ENCODE measurements around the gene FAM174B. TPM values are rescaled to one million over a fixed set of nuclear protein-coding genes. Genes with fewer than 3 reads are reported as not detected.

FAM174B gene
- total and polyA plus RNA-seq, 4 donors, result 2.5 to 4.5 (median 3.8) TPM

DNA sequence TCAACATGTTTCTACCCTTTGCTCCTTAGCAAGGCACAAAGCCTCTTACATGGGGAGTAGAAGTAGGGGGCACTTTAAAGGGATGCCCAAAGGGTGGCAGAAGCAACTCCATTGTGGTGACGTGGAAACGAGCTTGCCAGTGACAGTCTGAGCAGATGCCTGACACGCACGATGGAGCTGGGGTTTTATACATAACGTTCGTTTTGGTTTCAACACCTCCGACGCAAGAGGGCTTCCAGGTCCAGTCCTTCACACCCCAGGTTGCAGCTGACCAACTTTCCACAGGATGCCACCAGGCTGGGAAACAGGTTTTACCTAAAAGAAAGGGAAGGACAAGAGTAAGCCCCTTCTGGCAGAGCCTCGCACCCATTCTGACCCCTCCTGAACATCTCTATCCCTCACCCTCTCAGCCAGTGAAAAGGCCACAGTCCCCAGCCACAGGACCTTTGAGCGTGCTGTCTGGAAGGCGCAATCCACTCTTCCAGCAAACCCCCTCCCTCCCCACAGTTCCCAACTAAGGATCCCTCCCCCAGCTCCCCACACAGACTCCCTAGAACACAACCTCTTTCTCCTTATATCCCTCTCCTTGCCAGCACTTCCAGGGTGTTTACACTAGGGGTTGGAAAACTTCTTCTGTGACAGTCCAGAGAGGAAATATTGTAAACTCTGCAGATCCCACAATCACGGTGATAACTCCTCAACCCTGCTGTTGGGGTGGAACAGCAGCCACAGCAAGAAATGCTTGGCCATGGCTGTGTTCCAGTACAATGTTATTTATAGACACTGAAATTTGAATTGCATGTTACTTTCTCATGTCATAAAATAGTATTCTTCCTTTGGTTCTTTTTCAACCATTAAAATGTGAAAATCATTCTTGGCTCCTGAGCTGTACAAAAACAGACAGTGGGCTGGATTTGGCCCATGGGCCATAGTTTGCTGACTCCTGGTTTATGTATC is 36.2 kb downstream of the FAM174B start:
- WGBS, result 85% methylated on average over 12 of the region's 12 CpGs

More for the DNA sequence above, 36.2 kb downstream of the FAM174B start:
- TF ChIP-seq SP1 (IDR thresholded peaks at IDR 0.05) (peak; percentile 54), GABPA (IDR thresholded peaks at IDR 0.05 in 1 of 2, conservative IDR thresholded peaks at IDR 0.05 in 1 of 2) (no peak), FOXA1 (IDR thresholded peaks at IDR 0.05) (no peak), RAD21 (IDR thresholded peaks at IDR 0.05) (peak; percentile 37 to 55), HNF4G (IDR thresholded peaks at IDR 0.05) (no peak), FOXA2 (IDR thresholded peaks at IDR 0.05) (no peak), YY1 (IDR thresholded peaks at IDR 0.05) (peak; percentile 32), NR2F2 (IDR thresholded peaks at IDR 0.05) (peak; percentile 89)
- TF ChIP-seq, protein P1, sequence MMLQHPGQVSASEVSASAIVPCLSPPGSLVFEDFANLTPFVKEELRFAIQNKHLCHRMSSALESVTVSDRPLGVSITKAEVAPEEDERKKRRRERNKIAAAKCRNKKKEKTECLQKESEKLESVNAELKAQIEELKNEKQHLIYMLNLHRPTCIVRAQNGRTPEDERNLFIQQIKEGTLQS (IDR thresholded peaks at IDR 0.05), result no peak
- TF ChIP-seq, protein P2, sequence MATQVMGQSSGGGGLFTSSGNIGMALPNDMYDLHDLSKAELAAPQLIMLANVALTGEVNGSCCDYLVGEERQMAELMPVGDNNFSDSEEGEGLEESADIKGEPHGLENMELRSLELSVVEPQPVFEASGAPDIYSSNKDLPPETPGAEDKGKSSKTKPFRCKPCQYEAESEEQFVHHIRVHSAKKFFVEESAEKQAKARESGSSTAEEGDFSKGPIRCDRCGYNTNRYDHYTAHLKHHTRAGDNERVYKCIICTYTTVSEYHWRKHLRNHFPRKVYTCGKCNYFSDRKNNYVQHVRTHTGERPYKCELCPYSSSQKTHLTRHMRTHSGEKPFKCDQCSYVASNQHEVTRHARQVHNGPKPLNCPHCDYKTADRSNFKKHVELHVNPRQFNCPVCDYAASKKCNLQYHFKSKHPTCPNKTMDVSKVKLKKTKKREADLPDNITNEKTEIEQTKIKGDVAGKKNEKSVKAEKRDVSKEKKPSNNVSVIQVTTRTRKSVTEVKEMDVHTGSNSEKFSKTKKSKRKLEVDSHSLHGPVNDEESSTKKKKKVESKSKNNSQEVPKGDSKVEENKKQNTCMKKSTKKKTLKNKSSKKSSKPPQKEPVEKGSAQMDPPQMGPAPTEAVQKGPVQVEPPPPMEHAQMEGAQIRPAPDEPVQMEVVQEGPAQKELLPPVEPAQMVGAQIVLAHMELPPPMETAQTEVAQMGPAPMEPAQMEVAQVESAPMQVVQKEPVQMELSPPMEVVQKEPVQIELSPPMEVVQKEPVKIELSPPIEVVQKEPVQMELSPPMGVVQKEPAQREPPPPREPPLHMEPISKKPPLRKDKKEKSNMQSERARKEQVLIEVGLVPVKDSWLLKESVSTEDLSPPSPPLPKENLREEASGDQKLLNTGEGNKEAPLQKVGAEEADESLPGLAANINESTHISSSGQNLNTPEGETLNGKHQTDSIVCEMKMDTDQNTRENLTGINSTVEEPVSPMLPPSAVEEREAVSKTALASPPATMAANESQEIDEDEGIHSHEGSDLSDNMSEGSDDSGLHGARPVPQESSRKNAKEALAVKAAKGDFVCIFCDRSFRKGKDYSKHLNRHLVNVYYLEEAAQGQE (IDR thresholded peaks at IDR 0.05), result peak; percentile 46
- TF ChIP-seq, protein P3, sequence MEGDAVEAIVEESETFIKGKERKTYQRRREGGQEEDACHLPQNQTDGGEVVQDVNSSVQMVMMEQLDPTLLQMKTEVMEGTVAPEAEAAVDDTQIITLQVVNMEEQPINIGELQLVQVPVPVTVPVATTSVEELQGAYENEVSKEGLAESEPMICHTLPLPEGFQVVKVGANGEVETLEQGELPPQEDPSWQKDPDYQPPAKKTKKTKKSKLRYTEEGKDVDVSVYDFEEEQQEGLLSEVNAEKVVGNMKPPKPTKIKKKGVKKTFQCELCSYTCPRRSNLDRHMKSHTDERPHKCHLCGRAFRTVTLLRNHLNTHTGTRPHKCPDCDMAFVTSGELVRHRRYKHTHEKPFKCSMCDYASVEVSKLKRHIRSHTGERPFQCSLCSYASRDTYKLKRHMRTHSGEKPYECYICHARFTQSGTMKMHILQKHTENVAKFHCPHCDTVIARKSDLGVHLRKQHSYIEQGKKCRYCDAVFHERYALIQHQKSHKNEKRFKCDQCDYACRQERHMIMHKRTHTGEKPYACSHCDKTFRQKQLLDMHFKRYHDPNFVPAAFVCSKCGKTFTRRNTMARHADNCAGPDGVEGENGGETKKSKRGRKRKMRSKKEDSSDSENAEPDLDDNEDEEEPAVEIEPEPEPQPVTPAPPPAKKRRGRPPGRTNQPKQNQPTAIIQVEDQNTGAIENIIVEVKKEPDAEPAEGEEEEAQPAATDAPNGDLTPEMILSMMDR (IDR thresholded peaks at IDR 0.05; ENCODE audit: low read depth, low read length, missing input control), result peak; percentile 7
- TF ChIP-seq, protein P4, sequence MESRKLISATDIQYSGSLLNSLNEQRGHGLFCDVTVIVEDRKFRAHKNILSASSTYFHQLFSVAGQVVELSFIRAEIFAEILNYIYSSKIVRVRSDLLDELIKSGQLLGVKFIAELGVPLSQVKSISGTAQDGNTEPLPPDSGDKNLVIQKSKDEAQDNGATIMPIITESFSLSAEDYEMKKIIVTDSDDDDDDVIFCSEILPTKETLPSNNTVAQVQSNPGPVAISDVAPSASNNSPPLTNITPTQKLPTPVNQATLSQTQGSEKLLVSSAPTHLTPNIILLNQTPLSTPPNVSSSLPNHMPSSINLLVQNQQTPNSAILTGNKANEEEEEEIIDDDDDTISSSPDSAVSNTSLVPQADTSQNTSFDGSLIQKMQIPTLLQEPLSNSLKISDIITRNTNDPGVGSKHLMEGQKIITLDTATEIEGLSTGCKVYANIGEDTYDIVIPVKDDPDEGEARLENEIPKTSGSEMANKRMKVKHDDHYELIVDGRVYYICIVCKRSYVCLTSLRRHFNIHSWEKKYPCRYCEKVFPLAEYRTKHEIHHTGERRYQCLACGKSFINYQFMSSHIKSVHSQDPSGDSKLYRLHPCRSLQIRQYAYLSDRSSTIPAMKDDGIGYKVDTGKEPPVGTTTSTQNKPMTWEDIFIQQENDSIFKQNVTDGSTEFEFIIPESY (IDR thresholded peaks at IDR 0.05), result no peak
- TF ChIP-seq, protein P5, sequence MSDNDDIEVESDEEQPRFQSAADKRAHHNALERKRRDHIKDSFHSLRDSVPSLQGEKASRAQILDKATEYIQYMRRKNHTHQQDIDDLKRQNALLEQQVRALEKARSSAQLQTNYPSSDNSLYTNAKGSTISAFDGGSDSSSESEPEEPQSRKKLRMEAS (IDR thresholded peaks at IDR 0.05), result no peak
- H3K9ac ChIP-seq (ENCODE audit: low read depth in 1 of 2, low read length in 2 of 2), result no peak overlapping the region
- peaks cover 8 to 30% (median 20%) of the 10 kb centered on the region in 4 donors for H3K4me1 ChIP-seq (ENCODE audit: control insufficient read depth in 4 of 4, insufficient read depth in 4 of 4, low read length in 3 of 4)
- no peaks in the 10 kb centered on the region for H3K36me3 ChIP-seq (ENCODE audit: control insufficient read depth in 4 of 4, insufficient read depth in 3 of 4, low read depth in 1 of 4, low read length in 3 of 4)
- no peaks in the 10 kb centered on the region for H3K9me3 ChIP-seq (ENCODE audit: control insufficient read depth in 4 of 4, low read length in 3 of 4)
- no peak for DNase-seq (ENCODE audit: low spot score)
- H3K4me3 ChIP-seq (ENCODE audit: low read depth in 1 of 3, low read length in 3 of 3), result no peak overlapping the region
- no peaks in the 10 kb centered on the region for H3K27me3 ChIP-seq (ENCODE audit: control insufficient read depth in 4 of 4, insufficient read depth in 4 of 4, low read length in 3 of 4)
- H3K27ac ChIP-seq (ENCODE audit: low read depth in 1 of 2, low read length in 2 of 2), result no peak overlapping the region

All from liver (tissue), 9 donors.